Smooth muscle cell (in vitro differentiated cells): ENCODE measurements around the gene UBE2M. TPM values are rescaled to one million over a fixed set of nuclear protein-coding genes. Genes with fewer than 3 reads are reported as not detected.

Experiments
- DNase-seq: peaks from one replicate; lab custom pipeline; 2025; ENCODE audit not compliant: unreplicated experiment; lab: John Stamatoyannopoulos, UW
- H2AFZ ChIP-seq: fragments of 200-600 bp; sonication (generic); 2 replicates; pipeline ENCODE4 v1.6.0; 2016; ENCODE audit warnings: antibody characterized with exemption, low read depth, mild to moderate bottlenecking
- H3F3A ChIP-seq: fragments of 200-600 bp; sonication (generic); 2 replicates; pipeline ENCODE4 v1.6.0; 2017; ENCODE audit warnings: antibody characterized with exemption, low read depth
- H3K27ac ChIP-seq: fragments of 200-600 bp; sonication (generic); 2 replicates; pipeline ENCODE4 v1.5.1; 2016; ENCODE audit warnings: low read depth, mild to moderate bottlenecking
- H3K27me3 ChIP-seq: fragments of 200-600 bp; sonication (generic); 2 replicates; pipeline ENCODE4 v1.6.1; 2016; ENCODE audit warnings: low read depth, mild to moderate bottlenecking
- H3K36me3 ChIP-seq: fragments of 200-600 bp; sonication (generic); 2 replicates; pipeline ENCODE4 v1.5.1; 2016; ENCODE audit warnings: low read depth
- H3K4me1 ChIP-seq: fragments of 200-600 bp; sonication (generic); 2 replicates; pipeline ENCODE4 v1.5.1; 2016; ENCODE audit warnings: low read depth
- H3K4me2 ChIP-seq: fragments of 200-600 bp; sonication (generic); 2 replicates; pipeline ENCODE4 v1.6.0; 2016; ENCODE audit warnings: mild to moderate bottlenecking
- H3K4me3 ChIP-seq: fragments of 200-600 bp; sonication (generic); 2 replicates; pipeline ENCODE4 v1.5.1; 2016; ENCODE audit warnings: mild to moderate bottlenecking
- H3K79me2 ChIP-seq: fragments of 200-600 bp; sonication (generic); 2 replicates; pipeline ENCODE4 v1.6.0; 2016; ENCODE audit warnings: low read depth, mild to moderate bottlenecking
- H3K9ac ChIP-seq: fragments of 200-600 bp; sonication (generic); 2 replicates; pipeline ENCODE4 v1.6.0; 2016; ENCODE audit warnings: low read depth
- H3K9me3 ChIP-seq: fragments of 200-600 bp; sonication (generic); replicated peaks from 2 replicates; pipeline ENCODE4 v1.5.1; 2016; ENCODE audit warnings: low read depth
- H4K20me1 ChIP-seq: fragments of 200-600 bp; sonication (generic); 2 replicates; pipeline ENCODE4 v1.6.0; 2016; ENCODE audit warnings: low read depth
- WGBS: methylation state at CpG from one replicate; pipeline ENCODE4 v1.1.7; 2016; ENCODE audit warnings: low lambda C conversion rate; 5-methylcytosine and 5-hydroxymethylcytosine counted together
- polyA plus RNA-seq: library from polyadenylated mRNA; unstranded; fragments of >200 nt; fragmentation: Nextera tagmentation; extraction: Ambion mirVana; gene quantifications from 2 replicates; pipeline ENCODE4 v1.2.1, GENCODE V29; 2016
- total RNA-seq: library from RNA; depleted of rRNA; stranded (reverse); fragments of >200 nt; gene quantifications from 2 replicates; pipeline ENCODE4 v1.2.3, GENCODE V29; 2014
- TF ChIP-seq, protein P1 (sequence below): fragments of 200-600 bp; sonication (generic); IDR thresholded peaks from 2 replicates; pipeline ENCODE4 v1.5.1; 2017; ENCODE audit warnings: borderline replicate concordance, mild to moderate bottlenecking, antibody characterized with exemption; ENCODE audit not compliant: insufficient read depth, poor library complexity, severe bottlenecking

The UBE2M gene
- total and polyA plus RNA-seq, 2 experiments from 2014 or later: 45.9 to 118 TPM

DNA sequence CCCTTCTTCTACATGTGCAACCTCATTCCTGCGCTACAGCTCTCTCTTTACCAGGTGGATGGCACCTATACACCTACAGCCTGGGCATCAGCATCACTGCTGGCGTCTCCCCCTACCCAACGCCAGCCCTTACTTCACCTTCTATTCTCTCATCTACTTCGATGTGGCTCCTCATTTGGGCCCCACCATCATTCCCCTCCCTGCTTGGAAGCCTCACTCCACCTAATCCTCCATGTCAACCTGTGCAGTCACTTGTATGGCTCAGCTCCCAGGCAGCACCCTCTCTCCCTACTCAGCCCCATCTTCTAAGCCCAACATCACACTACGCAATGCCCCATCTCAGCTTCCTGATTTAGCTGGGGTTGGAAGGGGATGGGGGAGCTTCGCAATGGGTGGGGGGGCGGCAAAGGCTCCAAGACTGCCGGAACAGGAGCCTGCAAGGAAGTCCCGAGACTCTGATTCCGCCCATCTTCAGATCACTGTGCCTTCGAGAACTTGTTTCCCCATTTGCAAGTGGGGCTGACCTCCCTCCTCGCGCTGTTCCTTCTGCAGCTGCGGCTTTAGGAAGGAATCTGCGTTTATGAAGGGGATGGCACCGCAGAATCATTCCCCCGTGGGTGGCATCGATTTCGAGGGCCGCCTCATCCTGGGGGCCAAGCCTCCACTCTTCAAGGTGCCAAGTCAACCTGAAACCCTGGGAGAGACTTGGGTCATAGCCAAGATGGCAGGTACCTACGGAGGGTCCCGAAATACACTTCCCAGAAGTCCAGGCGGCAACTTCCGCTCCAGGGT, 13.8 kb upstream of the UBE2M start:
- Histone ChIP-seq H3F3A (peaks cover 10% of the 10 kb centered on the region), H3K9me3 (no peaks in the 10 kb centered on the region), H3K9ac (peak overlapping the region; percentile 97), H3K79me2 (peaks cover 12% of the 10 kb centered on the region), H3K27ac (peak overlapping the region; percentile 99), H3K4me2 (peak overlapping the region; percentile 96), H3K36me3 (no peaks in the 10 kb centered on the region), H3K4me3 (peak overlapping the region; percentile 71), H3K4me1 (peaks cover 14% of the 10 kb centered on the region), H4K20me1 (no peaks in the 10 kb centered on the region), H2AFZ (no peak overlapping the region), H3K27me3 (no peaks in the 10 kb centered on the region)
- no peak for DNase-seq
- TF ChIP-seq, protein P1, sequence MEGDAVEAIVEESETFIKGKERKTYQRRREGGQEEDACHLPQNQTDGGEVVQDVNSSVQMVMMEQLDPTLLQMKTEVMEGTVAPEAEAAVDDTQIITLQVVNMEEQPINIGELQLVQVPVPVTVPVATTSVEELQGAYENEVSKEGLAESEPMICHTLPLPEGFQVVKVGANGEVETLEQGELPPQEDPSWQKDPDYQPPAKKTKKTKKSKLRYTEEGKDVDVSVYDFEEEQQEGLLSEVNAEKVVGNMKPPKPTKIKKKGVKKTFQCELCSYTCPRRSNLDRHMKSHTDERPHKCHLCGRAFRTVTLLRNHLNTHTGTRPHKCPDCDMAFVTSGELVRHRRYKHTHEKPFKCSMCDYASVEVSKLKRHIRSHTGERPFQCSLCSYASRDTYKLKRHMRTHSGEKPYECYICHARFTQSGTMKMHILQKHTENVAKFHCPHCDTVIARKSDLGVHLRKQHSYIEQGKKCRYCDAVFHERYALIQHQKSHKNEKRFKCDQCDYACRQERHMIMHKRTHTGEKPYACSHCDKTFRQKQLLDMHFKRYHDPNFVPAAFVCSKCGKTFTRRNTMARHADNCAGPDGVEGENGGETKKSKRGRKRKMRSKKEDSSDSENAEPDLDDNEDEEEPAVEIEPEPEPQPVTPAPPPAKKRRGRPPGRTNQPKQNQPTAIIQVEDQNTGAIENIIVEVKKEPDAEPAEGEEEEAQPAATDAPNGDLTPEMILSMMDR: no peak
- WGBS: 49% methylated on average over 24 of the region's 24 CpGs

DNA sequence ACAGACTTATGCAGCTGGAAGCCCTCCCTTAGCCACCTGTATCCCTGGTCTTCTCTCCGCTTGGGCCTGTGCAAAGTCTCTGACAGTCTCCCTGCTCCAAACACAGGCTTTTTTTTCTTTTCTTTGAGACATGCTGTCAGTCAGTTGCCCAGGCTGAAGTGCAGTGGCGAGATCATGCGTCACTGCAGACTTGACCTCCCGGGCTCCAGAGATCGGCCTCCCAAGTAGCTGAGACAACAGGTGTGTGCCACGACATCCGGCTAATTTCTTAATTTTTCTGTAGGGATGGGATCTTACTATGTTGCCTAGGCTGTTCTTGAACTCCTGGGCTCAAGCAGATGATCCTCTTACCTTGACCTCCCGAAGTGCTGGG, 13.2 kb upstream of the UBE2M start:
- peaks cover 6% of the 10 kb centered on the region for H3K79me2 ChIP-seq
- no peak overlapping the region for H2AFZ ChIP-seq
- H3K9ac ChIP-seq: no peak overlapping the region
- no peaks in the 10 kb centered on the region for H3K27me3 ChIP-seq
- no peak for DNase-seq
- peaks cover 14% of the 10 kb centered on the region for H3K4me1 ChIP-seq
- H4K20me1 ChIP-seq: no peaks in the 10 kb centered on the region
- WGBS: 98% methylated on average over 8 of the region's 8 CpGs
- no peaks in the 10 kb centered on the region for H3K36me3 ChIP-seq
- H3K9me3 ChIP-seq: no peaks in the 10 kb centered on the region
- no peak overlapping the region for H3K4me3 ChIP-seq
- peak overlapping the region; percentile 96 for H3K4me2 ChIP-seq
- TF ChIP-seq, protein P1: no peak
- H3F3A ChIP-seq: peaks cover 10% of the 10 kb centered on the region
- H3K27ac ChIP-seq: no peak overlapping the region

DNA sequence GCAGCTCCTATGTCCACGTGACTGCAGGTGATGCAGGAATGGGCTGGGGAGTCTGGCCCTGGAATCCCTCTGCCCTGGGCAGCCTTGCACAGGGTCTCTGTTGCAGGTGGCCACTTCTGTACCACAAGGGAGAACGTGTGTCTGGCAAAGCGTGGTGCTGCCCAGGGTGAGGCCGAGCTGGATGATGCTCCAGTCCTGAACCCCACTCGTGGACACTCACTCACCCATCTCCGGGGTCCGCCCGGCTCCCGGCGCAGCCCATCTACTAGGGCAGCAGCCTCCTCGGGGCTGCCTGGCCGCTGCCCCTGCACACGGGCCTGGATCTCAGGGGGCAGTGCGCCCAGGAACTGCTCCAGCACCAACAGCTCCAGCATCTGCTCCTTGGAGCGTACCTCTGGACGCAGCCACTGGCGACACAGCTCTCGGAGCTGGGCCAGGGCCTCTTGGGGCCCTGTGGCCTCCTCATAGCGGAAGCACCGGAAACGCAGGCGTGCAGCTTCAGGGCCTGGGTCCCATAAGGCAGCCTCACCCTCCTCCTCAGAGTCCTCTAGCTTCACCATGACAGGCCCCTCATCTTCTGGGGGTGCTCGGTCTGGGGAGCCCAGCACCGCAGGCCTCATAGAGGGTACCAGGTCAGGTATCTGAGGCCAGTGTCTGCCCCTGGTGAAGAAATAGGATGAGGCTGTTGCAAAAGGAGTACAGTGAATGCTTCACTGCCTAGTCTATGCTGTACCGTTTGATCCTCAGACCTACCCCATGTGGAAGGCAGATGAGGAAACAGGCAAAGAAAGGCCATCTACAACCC, 12.6 kb upstream of the UBE2M start:
- no peaks in the 10 kb centered on the region for H3K9me3 ChIP-seq
- no peaks in the 10 kb centered on the region for H4K20me1 ChIP-seq
- H3K4me3 ChIP-seq: no peak overlapping the region
- 94% methylated on average over 25 of the region's 25 CpGs for WGBS
- no peak overlapping the region for H3K4me2 ChIP-seq
- peaks cover 14% of the 10 kb centered on the region for H3K4me1 ChIP-seq
- H3K27ac ChIP-seq: no peak overlapping the region
- H3K36me3 ChIP-seq: no peaks in the 10 kb centered on the region
- H3K27me3 ChIP-seq: no peaks in the 10 kb centered on the region
- H3F3A ChIP-seq: peaks cover 10% of the 10 kb centered on the region
- no peak overlapping the region for H3K9ac ChIP-seq
- no peak overlapping the region for H2AFZ ChIP-seq
- DNase-seq: no peak
- TF ChIP-seq, protein P1: no peak
- H3K79me2 ChIP-seq: peaks cover 3% of the 10 kb centered on the region
